Measurements from ENCODE around the gene PEAK1. TPM values are rescaled to one million over a fixed set of nuclear protein-coding genes. Genes with fewer than 3 reads are reported as not detected.

Gene PEAK1
- total RNA-seq, 2 donors from 2014 or later, result 25.4 to 38.4 TPM

- no peak for DNase-seq
- Histone ChIP-seq H3K36me3 (ENCODE audit: control insufficient read depth, insufficient read depth, low read length) (no peaks in the 10 kb centered on the region), H3K27ac (ENCODE audit: low read depth, low read length) (no peak overlapping the region), H3K4me1 (ENCODE audit: control insufficient read depth, insufficient read depth, low read length) (no peaks in the 10 kb centered on the region), H3K9me3 (ENCODE audit: control insufficient read depth, low read length) (no peaks in the 10 kb centered on the region), H3K4me3 (ENCODE audit: low read length) (no peak overlapping the region), H3K27me3 (ENCODE audit: control insufficient read depth, insufficient read depth, low read length, poor library complexity, severe bottlenecking) (no peaks in the 10 kb centered on the region), H3K9ac (ENCODE audit: extremely low read depth, low read length, poor library complexity, severe bottlenecking) (no peak overlapping the region)
- TF ChIP-seq, protein P1, sequence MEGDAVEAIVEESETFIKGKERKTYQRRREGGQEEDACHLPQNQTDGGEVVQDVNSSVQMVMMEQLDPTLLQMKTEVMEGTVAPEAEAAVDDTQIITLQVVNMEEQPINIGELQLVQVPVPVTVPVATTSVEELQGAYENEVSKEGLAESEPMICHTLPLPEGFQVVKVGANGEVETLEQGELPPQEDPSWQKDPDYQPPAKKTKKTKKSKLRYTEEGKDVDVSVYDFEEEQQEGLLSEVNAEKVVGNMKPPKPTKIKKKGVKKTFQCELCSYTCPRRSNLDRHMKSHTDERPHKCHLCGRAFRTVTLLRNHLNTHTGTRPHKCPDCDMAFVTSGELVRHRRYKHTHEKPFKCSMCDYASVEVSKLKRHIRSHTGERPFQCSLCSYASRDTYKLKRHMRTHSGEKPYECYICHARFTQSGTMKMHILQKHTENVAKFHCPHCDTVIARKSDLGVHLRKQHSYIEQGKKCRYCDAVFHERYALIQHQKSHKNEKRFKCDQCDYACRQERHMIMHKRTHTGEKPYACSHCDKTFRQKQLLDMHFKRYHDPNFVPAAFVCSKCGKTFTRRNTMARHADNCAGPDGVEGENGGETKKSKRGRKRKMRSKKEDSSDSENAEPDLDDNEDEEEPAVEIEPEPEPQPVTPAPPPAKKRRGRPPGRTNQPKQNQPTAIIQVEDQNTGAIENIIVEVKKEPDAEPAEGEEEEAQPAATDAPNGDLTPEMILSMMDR (conservative IDR thresholded peaks at IDR 0.05), result no peak
- H3K27ac Mint-ChIP-seq, result no peak overlapping the region
- peaks cover 13% of the 10 kb centered on the region for H3K4me1 Mint-ChIP-seq
- H3K36me3 Mint-ChIP-seq (ENCODE audit: low read depth), result no peaks in the 10 kb centered on the region
- H3K9me3 Mint-ChIP-seq, result no peaks in the 10 kb centered on the region
- no peaks in the 10 kb centered on the region for H3K27me3 Mint-ChIP-seq (ENCODE audit: insufficient read depth)
- WGBS, 2 experiments (ENCODE audit: insufficient coverage in 1 of 2, insufficient read length in 1 of 2), result 92 to 96% methylated on average over 3 to 4 of the region's 4 CpGs
- H3K4me3 Mint-ChIP-seq, result no peak overlapping the region
These were observed 108.9 kb downstream of the PEAK1 start for GRCh38 chr15:77311020-77311419.

GRCh38 chr15:77309392-77309791, 110.5 kb downstream of the PEAK1 start:
- Histone ChIP-seq H3K9me3 (ENCODE audit: control insufficient read depth, low read length) (no peaks in the 10 kb centered on the region), H3K9ac (ENCODE audit: extremely low read depth, low read length, poor library complexity, severe bottlenecking) (no peak overlapping the region), H3K36me3 (ENCODE audit: control insufficient read depth, insufficient read depth, low read length) (no peaks in the 10 kb centered on the region), H3K27me3 (ENCODE audit: control insufficient read depth, insufficient read depth, low read length, poor library complexity, severe bottlenecking) (no peaks in the 10 kb centered on the region), H3K27ac (ENCODE audit: low read depth, low read length) (no peak overlapping the region), H3K4me3 (ENCODE audit: low read length) (no peak overlapping the region), H3K4me1 (ENCODE audit: control insufficient read depth, insufficient read depth, low read length) (no peaks in the 10 kb centered on the region)
- H3K4me3 Mint-ChIP-seq, result no peak overlapping the region
- no peaks in the 10 kb centered on the region for H3K9me3 Mint-ChIP-seq
- TF ChIP-seq, protein P1 (conservative IDR thresholded peaks at IDR 0.05), result no peak
- DNase-seq, result no peak
- H3K27me3 Mint-ChIP-seq (ENCODE audit: insufficient read depth), result no peaks in the 10 kb centered on the region
- H3K27ac Mint-ChIP-seq, result no peak overlapping the region
- peaks cover 13% of the 10 kb centered on the region for H3K4me1 Mint-ChIP-seq
- H3K36me3 Mint-ChIP-seq (ENCODE audit: low read depth), result no peaks in the 10 kb centered on the region

- H3K27me3 ChIP-seq (ENCODE audit: control insufficient read depth, insufficient read depth, low read length, poor library complexity, severe bottlenecking), result no peaks in the 10 kb centered on the region
- Mint-ChIP-seq H3K4me1 (peaks cover 13% of the 10 kb centered on the region), H3K27ac (no peak overlapping the region), H3K36me3 (ENCODE audit: low read depth) (no peaks in the 10 kb centered on the region), H3K4me3 (no peak overlapping the region), H3K9me3 (no peaks in the 10 kb centered on the region), H3K27me3 (ENCODE audit: insufficient read depth) (peaks cover 1% of the 10 kb centered on the region)
- H3K36me3 ChIP-seq (ENCODE audit: control insufficient read depth, insufficient read depth, low read length), result no peaks in the 10 kb centered on the region
- TF ChIP-seq, protein P1 (conservative IDR thresholded peaks at IDR 0.05), result no peak
- WGBS, 2 experiments (ENCODE audit: insufficient coverage in 1 of 2, insufficient read length in 1 of 2), result 88 to 100% methylated on average over 2 of the region's 2 CpGs
- no peak overlapping the region for H3K9ac ChIP-seq (ENCODE audit: extremely low read depth, low read length, poor library complexity, severe bottlenecking)
- no peak for DNase-seq
- no peak overlapping the region for H3K4me3 ChIP-seq (ENCODE audit: low read length)
- no peaks in the 10 kb centered on the region for H3K9me3 ChIP-seq (ENCODE audit: control insufficient read depth, low read length)
- H3K27ac ChIP-seq (ENCODE audit: low read depth, low read length), result no peak overlapping the region
- H3K4me1 ChIP-seq (ENCODE audit: control insufficient read depth, insufficient read depth, low read length), result no peaks in the 10 kb centered on the region
These were observed 114.0 kb downstream of the PEAK1 start for GRCh38 chr15:77305953-77306352.

Measured in endodermal cell (in vitro differentiated cells).